Activated B cell treated with CpG ODN at 0.5 μM for 24 hours (primary cell): ENCODE measurements around the gene CABS1. TPM values are rescaled to one million over a fixed set of nuclear protein-coding genes. Genes with fewer than 3 reads are reported as not detected.

ENCODE experiments used
- ATAC-seq: fragments of 200-7000 bp; cut with Tn5 transposase; one replicate; pipeline ENCODE4 v1.10.0; 2021; ENCODE audit warnings: low read depth, mild to moderate bottlenecking, moderate library complexity
- CTCF ChIA-PET: fragments of 350-600 bp; sonication (Branson Sonifier 250); formaldehyde crosslinking; loops from one replicate; lab custom pipeline; 2021; ENCODE audit warnings: antibody characterized with exemption; lab: Charles Lee
- POLR2A ChIA-PET: fragments of 350-600 bp; sonication (Branson Sonifier 250); formaldehyde crosslinking; loops from one replicate; lab custom pipeline; 2021; ENCODE audit warnings: antibody characterized with exemption; lab: Charles Lee
- DNase-seq: peaks from one replicate; pipeline ENCODE4 v3.0.0; 2022
- H3K27ac Mint-ChIP-seq: one replicate; pipeline ENCODE4 v1.8.0; 2020; ENCODE audit warnings: mixed read lengths
- H3K27me3 Mint-ChIP-seq: one replicate; pipeline ENCODE4 v1.8.0; 2021; ENCODE audit warnings: mixed read lengths
- H3K36me3 Mint-ChIP-seq: one replicate; pipeline ENCODE4 v1.8.0; 2021; ENCODE audit warnings: low read depth, mixed read lengths
- H3K4me1 Mint-ChIP-seq: one replicate; pipeline ENCODE4 v1.8.0; 2021; ENCODE audit warnings: mixed read lengths
- H3K4me3 Mint-ChIP-seq: one replicate; pipeline ENCODE4 v1.8.0; 2020; ENCODE audit warnings: mild to moderate bottlenecking, mixed read lengths
- H3K9me3 Mint-ChIP-seq: one replicate; pipeline ENCODE4 v1.8.0; 2020; ENCODE audit warnings: mixed read lengths
- intact Hi-C: fragments of 100-400 bp; cut with micrococcal nuclease; formaldehyde crosslinking; loops from one replicate; pipeline ENCODE4 v1.15.1; 2024
- total RNA-seq: library from RNA; stranded (reverse); gene quantifications from 2 replicates; pipeline ENCODE4 v1.2.3, GENCODE V29; 2022
- TF ChIP-seq, protein P1 (sequence below): fragments of 200-600 bp; IDR thresholded peaks from one replicate; pipeline ENCODE4 v1.8.0; 2022; ENCODE audit warnings: antibody characterized with exemption, mild to moderate bottlenecking

The CABS1 gene
- total RNA-seq, 1 donor from 2014 or later, result not detected

DNA sequence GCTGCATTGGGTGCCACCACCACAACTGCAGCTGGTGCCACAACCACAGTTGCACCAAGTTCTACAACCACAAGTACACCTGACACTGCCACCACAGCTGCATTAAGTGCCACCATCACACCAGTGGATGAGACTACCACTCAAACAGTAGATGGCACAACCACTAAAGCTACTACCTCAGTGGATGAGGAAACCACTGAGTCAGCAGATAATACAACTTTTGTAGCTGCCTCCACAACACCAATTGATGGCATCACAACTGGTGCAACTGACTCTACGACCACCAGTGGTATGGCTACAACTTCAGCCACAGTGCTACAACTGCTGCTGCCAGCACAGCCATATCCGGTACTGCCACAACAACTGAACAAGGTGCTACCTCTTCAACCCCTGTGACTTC is 35.1 kb upstream of the CABS1 start:
- DNase-seq (no peak), ATAC-seq (no peak)
- ChIA-PET POLR2A (no interaction called here), CTCF (no interaction called here)
- Mint-ChIP-seq H3K27ac (no peak overlapping the region), H3K4me1 (no peaks in the 10 kb centered on the region), H3K9me3 (no peaks in the 10 kb centered on the region), H3K4me3 (no peak overlapping the region), H3K36me3 (no peaks in the 10 kb centered on the region), H3K27me3 (no peaks in the 10 kb centered on the region)
- intact Hi-C loops, result no loop called here
- TF ChIP-seq, protein P1, sequence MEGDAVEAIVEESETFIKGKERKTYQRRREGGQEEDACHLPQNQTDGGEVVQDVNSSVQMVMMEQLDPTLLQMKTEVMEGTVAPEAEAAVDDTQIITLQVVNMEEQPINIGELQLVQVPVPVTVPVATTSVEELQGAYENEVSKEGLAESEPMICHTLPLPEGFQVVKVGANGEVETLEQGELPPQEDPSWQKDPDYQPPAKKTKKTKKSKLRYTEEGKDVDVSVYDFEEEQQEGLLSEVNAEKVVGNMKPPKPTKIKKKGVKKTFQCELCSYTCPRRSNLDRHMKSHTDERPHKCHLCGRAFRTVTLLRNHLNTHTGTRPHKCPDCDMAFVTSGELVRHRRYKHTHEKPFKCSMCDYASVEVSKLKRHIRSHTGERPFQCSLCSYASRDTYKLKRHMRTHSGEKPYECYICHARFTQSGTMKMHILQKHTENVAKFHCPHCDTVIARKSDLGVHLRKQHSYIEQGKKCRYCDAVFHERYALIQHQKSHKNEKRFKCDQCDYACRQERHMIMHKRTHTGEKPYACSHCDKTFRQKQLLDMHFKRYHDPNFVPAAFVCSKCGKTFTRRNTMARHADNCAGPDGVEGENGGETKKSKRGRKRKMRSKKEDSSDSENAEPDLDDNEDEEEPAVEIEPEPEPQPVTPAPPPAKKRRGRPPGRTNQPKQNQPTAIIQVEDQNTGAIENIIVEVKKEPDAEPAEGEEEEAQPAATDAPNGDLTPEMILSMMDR, result no peak

DNA sequence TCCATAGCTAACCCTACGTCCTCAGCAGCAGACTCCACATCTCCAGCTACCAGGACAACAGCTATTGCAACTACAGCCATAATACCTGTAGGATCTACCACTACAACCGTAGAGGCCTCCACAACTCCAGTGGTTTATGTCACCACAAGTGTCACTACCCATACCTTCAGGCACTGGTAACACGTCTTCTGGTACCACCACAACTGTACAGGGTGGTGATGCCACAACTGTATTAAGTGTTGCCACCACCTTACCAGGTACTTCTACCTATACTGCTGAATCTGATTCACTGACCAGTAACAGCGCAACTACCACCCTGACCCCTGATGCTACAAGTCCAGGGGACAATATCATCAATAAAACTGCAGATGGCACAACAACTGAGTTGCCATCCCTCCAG is 34.6 kb upstream of the CABS1 start:
- Mint-ChIP-seq H3K9me3 (no peaks in the 10 kb centered on the region), H3K36me3 (no peaks in the 10 kb centered on the region), H3K27ac (no peak overlapping the region), H3K27me3 (no peaks in the 10 kb centered on the region), H3K4me3 (no peak overlapping the region), H3K4me1 (no peaks in the 10 kb centered on the region)
- TF ChIP-seq, protein P1, result no peak
- POLR2A ChIA-PET, result no interaction called here
- CTCF ChIA-PET, result no interaction called here
- DNase-seq (no peak), ATAC-seq (no peak)
- intact Hi-C loops, result no loop called here

DNA sequence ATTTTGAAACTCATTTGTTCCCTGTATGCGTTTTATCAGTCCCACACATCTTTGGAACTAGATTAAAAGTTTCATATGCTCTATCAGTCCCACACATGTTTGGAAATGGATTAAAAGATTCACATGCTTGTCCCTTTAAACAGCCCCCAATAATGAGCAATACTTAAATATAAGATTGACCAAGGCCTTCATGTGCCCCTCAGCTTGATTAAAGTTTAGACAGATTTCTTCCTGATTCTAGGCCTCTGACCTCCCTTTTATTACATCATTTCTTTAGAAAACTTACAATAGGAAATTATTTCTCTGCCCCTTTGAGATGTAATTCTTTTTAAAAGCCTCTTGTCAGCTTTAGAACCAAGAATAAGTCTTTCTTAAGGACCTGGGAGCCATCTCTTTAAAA is 31.7 kb upstream of the CABS1 start:
- Mint-ChIP-seq H3K9me3 (peaks cover 3% of the 10 kb centered on the region), H3K36me3 (no peaks in the 10 kb centered on the region), H3K27me3 (no peaks in the 10 kb centered on the region), H3K27ac (no peak overlapping the region), H3K4me1 (no peaks in the 10 kb centered on the region), H3K4me3 (no peak overlapping the region)
- CTCF ChIA-PET, result no interaction called here
- POLR2A ChIA-PET, result no interaction called here
- intact Hi-C loops, result no loop called here
- ATAC-seq (no peak), DNase-seq (no peak)
- TF ChIP-seq, protein P1, result no peak

DNA sequence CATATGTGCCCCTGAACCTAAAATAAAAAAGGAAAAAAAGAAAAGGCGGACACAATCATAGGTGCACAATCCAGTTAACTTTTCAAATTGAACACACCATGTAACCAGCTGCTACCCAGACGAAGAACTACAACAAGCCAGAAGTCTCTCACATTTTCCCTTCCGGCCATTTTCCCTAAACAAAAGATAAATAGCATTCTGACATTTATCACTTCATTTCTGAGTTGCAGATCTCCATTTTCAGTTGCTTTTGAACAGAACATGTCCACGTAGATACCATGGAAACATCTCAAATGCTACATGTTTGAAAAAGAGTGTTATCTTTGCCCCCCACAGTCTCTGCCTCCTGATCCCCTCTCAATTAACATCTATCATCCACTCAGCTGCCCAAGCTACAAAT is 29.2 kb upstream of the CABS1 start:
- H3K27me3 Mint-ChIP-seq, result no peaks in the 10 kb centered on the region
- no peak overlapping the region for H3K4me3 Mint-ChIP-seq
- DNase-seq, result no peak
- H3K4me1 Mint-ChIP-seq, result no peaks in the 10 kb centered on the region
- H3K9me3 Mint-ChIP-seq, result peaks cover 3% of the 10 kb centered on the region
- H3K27ac Mint-ChIP-seq, result no peak overlapping the region
- ChIA-PET POLR2A (no interaction called here), CTCF (no interaction called here)
- TF ChIP-seq, protein P1, result no peak
- intact Hi-C loops, result no loop called here
- H3K36me3 Mint-ChIP-seq, result no peaks in the 10 kb centered on the region
- ATAC-seq, result no peak

DNA sequence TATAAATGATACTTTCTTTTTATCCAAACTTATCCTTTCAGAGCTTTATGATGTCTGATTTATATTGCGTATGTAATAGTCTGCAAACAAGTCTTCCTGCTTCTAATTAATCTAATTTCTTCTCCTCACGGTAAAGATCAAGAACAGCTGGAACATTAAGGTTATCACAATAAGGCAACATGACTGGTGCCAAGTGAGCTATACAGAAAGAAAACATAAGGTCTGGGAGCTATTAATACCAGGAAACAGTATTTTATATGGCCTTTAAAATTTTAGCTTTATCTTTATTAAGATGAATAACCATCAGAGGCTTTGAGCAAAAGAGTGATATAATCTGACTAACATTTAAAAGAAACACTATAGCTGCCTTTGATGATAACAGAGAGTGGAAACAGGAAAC is 28.7 kb upstream of the CABS1 start:
- ChIA-PET CTCF (no interaction called here), POLR2A (no interaction called here)
- no peak for ATAC-seq
- DNase-seq, result no peak
- TF ChIP-seq, protein P1, result no peak
- no peaks in the 10 kb centered on the region for H3K27me3 Mint-ChIP-seq
- peaks cover 3% of the 10 kb centered on the region for H3K9me3 Mint-ChIP-seq
- no peak overlapping the region for H3K4me3 Mint-ChIP-seq
- no peaks in the 10 kb centered on the region for H3K4me1 Mint-ChIP-seq
- H3K36me3 Mint-ChIP-seq, result no peaks in the 10 kb centered on the region
- intact Hi-C loops, result no loop called here
- no peak overlapping the region for H3K27ac Mint-ChIP-seq
